ENCODE measurements around the gene ACTN4.

- TF ChIP-seq CTCF (IDR thresholded peaks at IDR 0.05) (no peak), EZH2 (IDR thresholded peaks at IDR 0.05) (no peak), EZH2phosphoT487 (IDR thresholded peaks at IDR 0.05) (no peak)
Measured at GRCh38 chr19:38691938-38692457, 44.5 kb downstream of the ACTN4 start.

All from neural progenitor cell (in vitro differentiated cells).